Measurements from ENCODE around the gene ABHD12B.
A peak's percentile ranks its signal among the peaks of the same experiment; 100 is the strongest.

Gene ABHD12B

GRCh38 chr14:50871914-50872732 is at the start of gene ABHD12B:
TSS of gene ABHD12B (plus strand) at chr14:50872053. CDS start at chr14:50872175, 122 bp downstream.
- TF ChIP-seq CTCF (IDR thresholded peaks at IDR 0.05; ENCODE audit: extremely low read depth, missing control alignments), result no peak
- no peak for DNase-seq (ENCODE audit: low spot score)

GRCh38 chr14:50822501-50823042 is 49.3 kb upstream of the ABHD12B start:
- no peak for TF ChIP-seq CTCF (IDR thresholded peaks at IDR 0.05; ENCODE audit: extremely low read depth, missing control alignments)

GRCh38 chr14:50823051-50823761 is 48.6 kb upstream of the ABHD12B start:
- DNase-seq (ENCODE audit: low spot score), result no peak

More at GRCh38 chr14:50822501-50823042, 49.3 kb upstream of the ABHD12B start:
- peak; percentile 31 for DNase-seq (ENCODE audit: low spot score)

GRCh38 chr14:50823762-50824636 is 47.9 kb upstream of the ABHD12B start:
- DNase-seq (ENCODE audit: low spot score), result peak; percentile 42
- TF ChIP-seq CTCF (IDR thresholded peaks at IDR 0.05; ENCODE audit: extremely low read depth, missing control alignments), result no peak

More at GRCh38 chr14:50823051-50823761, 48.6 kb upstream of the ABHD12B start:
- TF ChIP-seq CTCF (IDR thresholded peaks at IDR 0.05; ENCODE audit: extremely low read depth, missing control alignments), result no peak

- no peak for TF ChIP-seq CTCF (IDR thresholded peaks at IDR 0.05; ENCODE audit: extremely low read depth, missing control alignments)
Measured at GRCh38 chr14:50825307-50825706, 46.5 kb upstream of the ABHD12B start.

GRCh38 chr14:50826681-50827080 is 45.2 kb upstream of the ABHD12B start:
- TF ChIP-seq CTCF (IDR thresholded peaks at IDR 0.05; ENCODE audit: extremely low read depth, missing control alignments), result no peak
- no peak for DNase-seq (ENCODE audit: low spot score)

More at GRCh38 chr14:50825307-50825706, 46.5 kb upstream of the ABHD12B start:
- DNase-seq (ENCODE audit: low spot score), result no peak
